HepG2 (cell line): ENCODE measurements around the gene TMEM171. TPM values are rescaled to one million over a fixed set of nuclear protein-coding genes. Genes with fewer than 3 reads are reported as not detected.

ENCODE experiments used
- ATAC-seq: fragments of 200-7000 bp; cut with Tn5 transposase; 3 replicates; pipeline ENCODE4 v1.9.1; 2020; ENCODE audit warnings: mild to moderate bottlenecking, moderate library complexity
- BruUV-seq: library from RNA; stranded (reverse); fragments of 400-500 nt; replicated peaks from 2 replicates; lab custom pipeline; 2021; lab: Mats Ljungman, UMichigan
- CTCF ChIA-PET: fragments of 300-600 bp; formaldehyde crosslinking; extraction: SDS; loops from one replicate; lab custom pipeline; 2021; ENCODE audit warnings: low total read pairs, inconsistent platforms, low intra/inter-chr PET ratio; lab: Yijun Ruan, JAX
- POLR2A ChIA-PET: fragments of 350-600 bp; sonication (Branson Sonifier 250); formaldehyde crosslinking; loops from one replicate; lab custom pipeline; 2020; ENCODE audit warnings: antibody characterized with exemption, inconsistent platforms; lab: Yijun Ruan, JAX
- DNase-seq: peaks from one replicate; pipeline ENCODE4 v3.0.0-alpha.2; 2015; ENCODE audit warnings: low spot score
- FAIRE-seq: peaks from 3 replicates; lab custom pipeline; 2011; peaks lifted over from hg19 to GRCh38; lab: Jason Lieb, UNC
- H2AFZ ChIP-seq: one replicate; pipeline ENCODE4 v1.6.1; 2011; ENCODE audit warnings: low read length, inconsistent platforms
- H3K27ac ChIP-seq: fragments of 300-600 bp; 3 replicates; pipeline ENCODE4 v1.8.0; 2011; ENCODE audit warnings: mixed run types, mild to moderate bottlenecking, mixed read lengths, low read length, inconsistent platforms; ENCODE audit not compliant: insufficient read depth; ENCODE audit errors: extremely low read length
- H3K27me3 ChIP-seq, 2 experiments: fragments of 200-600 bp in 1 of 2; 2 replicates in 1 of 2; 3 replicates in 1 of 2; pipeline versions ENCODE4 v1.6.0 to v1.8.0; 2011; ENCODE audit warnings: low read length in 2 of 2, mild to moderate bottlenecking in 2 of 2, moderate library complexity in 2 of 2, inconsistent platforms in 1 of 2; ENCODE audit not compliant: insufficient read depth in 2 of 2, control insufficient read depth in 1 of 2
- H3K36me3 ChIP-seq, 2 experiments: fragments of 200-600 bp in 1 of 2; replicated peaks in 1 of 2; 2 replicates in 1 of 2; 3 replicates in 1 of 2; pipeline versions ENCODE4 v1.5.1 to v1.8.0; 2011; ENCODE audit warnings: low read length in 2 of 2, inconsistent platforms in 1 of 2; ENCODE audit not compliant: insufficient read depth in 2 of 2, control insufficient read depth in 1 of 2
- H3K4me1 ChIP-seq: 2 replicates; pipeline ENCODE4 v1.5.1; 2012; ENCODE audit warnings: low read length, inconsistent platforms; ENCODE audit not compliant: insufficient read depth
- H3K4me2 ChIP-seq: 2 replicates; pipeline ENCODE4 v1.6.0; 2011; ENCODE audit warnings: low read depth, low read length, inconsistent platforms
- H3K4me3 ChIP-seq, 3 experiments: fragments of 200-600 bp in 1 of 3; sonication (generic), shearing (Covaris generic) in 1 of 3; replicated peaks in 1 of 3; 2 replicates each; pipeline ENCODE4 v1.5.1; 2011 to 2016; ENCODE audit warnings: low read length in 3 of 3, inconsistent platforms in 2 of 3, low read depth in 2 of 3, mild to moderate bottlenecking in 2 of 3, control low read depth in 1 of 3, mixed read lengths in 1 of 3; ENCODE audit not compliant: insufficient read depth in 1 of 3
- H3K79me2 ChIP-seq: one replicate; pipeline ENCODE4 v1.6.1; 2011; ENCODE audit warnings: low read length, inconsistent platforms; ENCODE audit not compliant: insufficient read depth
- H3K9ac ChIP-seq: 2 replicates; pipeline ENCODE4 v1.6.0; 2011; ENCODE audit warnings: mild to moderate bottlenecking, low read depth, low read length, inconsistent platforms; ENCODE audit not compliant: insufficient read depth
- H3K9me3 ChIP-seq: 2 replicates; pipeline ENCODE4 v1.5.1; 2012; ENCODE audit warnings: mild to moderate bottlenecking, low read length
- H4K20me1 ChIP-seq: 2 replicates; pipeline ENCODE4 v1.6.0; 2011; ENCODE audit warnings: inconsistent platforms, mild to moderate bottlenecking, low read length, moderate library complexity; ENCODE audit not compliant: insufficient read depth
- AHR ChIP-seq: IDR thresholded peaks from 2 replicates; pipeline ENCODE4 v1.6.1; 2018; ENCODE audit warnings: missing genetic modification reagents, missing compliant biosample characterization
- DRAP1 ChIP-seq: IDR thresholded peaks from 2 replicates; pipeline ENCODE4 v1.6.1; 2016; ENCODE audit warnings: missing genetic modification reagents, missing compliant biosample characterization
- KDM5B ChIP-seq: sonication (generic); formaldehyde crosslinking; IDR thresholded peaks from 2 replicates; pipeline ENCODE4 v1.4.0; 2020; ENCODE audit warnings: missing genetic modification reagents, mild to moderate bottlenecking, borderline replicate concordance
- KDM6A ChIP-seq: IDR thresholded peaks from 2 replicates; pipeline ENCODE4 v1.6.1; 2016; ENCODE audit warnings: low read depth
- PAF1 ChIP-seq: IDR thresholded peaks from 2 replicates; pipeline ENCODE4 v1.6.1; 2016; ENCODE audit warnings: missing genetic modification reagents, missing compliant biosample characterization
- SRSF1 ChIP-seq: fragments of 200-400 bp; formaldehyde crosslinking; optimal IDR thresholded peaks from 2 replicates; pipeline ENCODE3; 2017; ENCODE audit warnings: mild to moderate bottlenecking, low read depth, low read length, moderate library complexity
- TBL1XR1 ChIP-seq: fragments of 150-350 bp; IDR thresholded peaks from 2 replicates; pipeline ENCODE4 v1.6.1; 2014; ENCODE audit warnings: borderline replicate concordance, low read length; ENCODE audit not compliant: partially characterized antibody
- TSC22D2 ChIP-seq: sonication (generic); formaldehyde crosslinking; IDR thresholded peaks from 2 replicates; pipeline ENCODE4 v1.5.1; 2020; ENCODE audit warnings: missing genetic modification reagents, mild to moderate bottlenecking, borderline replicate concordance
- ZNF251 ChIP-seq: sonication (generic); formaldehyde crosslinking; IDR thresholded peaks from 2 replicates; pipeline ENCODE4 v1.9.0; 2021; ENCODE audit warnings: mild to moderate bottlenecking, missing genetic modification reagents
- ZNF414 ChIP-seq: sonication (generic); formaldehyde crosslinking; IDR thresholded peaks from 2 replicates; pipeline ENCODE4 v1.5.0; 2020; ENCODE audit warnings: missing genetic modification reagents
- ZNF451 ChIP-seq: sonication (generic); formaldehyde crosslinking; IDR thresholded peaks from 2 replicates; pipeline ENCODE4 v1.5.0; 2020; ENCODE audit warnings: mild to moderate bottlenecking, missing genetic modification reagents
- ZNF773 ChIP-seq: sonication (generic); formaldehyde crosslinking; IDR thresholded peaks from 2 replicates; pipeline ENCODE4 v1.4.0; 2020; ENCODE audit warnings: missing genetic modification reagents, borderline replicate concordance
- WGBS: methylation state at CpG from one replicate; pipeline ENCODE4 v1.1.6; 2017; ENCODE audit warnings: low lambda C conversion rate; 5-methylcytosine and 5-hydroxymethylcytosine counted together
- in situ Hi-C: cut with HindIII; loops from 2 replicates; pipeline ENCODE4 v1.10.0; 2017; ENCODE audit warnings: low pct_unique_long_range_greater_than_20kb; ENCODE audit not compliant: extremely low pct_ligation_motif_present
- intact Hi-C: fragments of 100-400 bp; cut with micrococcal nuclease; formaldehyde crosslinking; loops from one replicate; pipeline ENCODE4 v1.10.0; 2022; ENCODE audit not compliant: unreplicated experiment
- polyA plus RNA-seq, 8 experiments: library from polyadenylated mRNA; depleted of rRNA in 3 of 8; stranded (reverse) in 7 of 8; unstranded in 1 of 8; fragments of >200 nt; fragmentation: Illumina TruSeq in 4 of 8; extraction: Trizol in 4 of 8; gene quantifications; 2 replicates each; pipeline versions ENCODE4 v1.2.1 to v1.2.3, GENCODE V29; 2011 to 2016; ENCODE audit warnings: low read depth in 4 of 8, missing spikeins in 1 of 8, mixed read lengths in 1 of 8; ENCODE audit not compliant: insufficient read depth in 1 of 8
- total RNA-seq, 5 experiments: library from RNA; depleted of rRNA; stranded (reverse); fragments of >200 nt; fragmentation: Illumina TruSeq; extraction: Trizol; gene quantifications; 2 replicates each; pipeline ENCODE4 v1.2.3, GENCODE V29; 2016; ENCODE audit warnings: low read depth in 1 of 5

TMEM171 gene
- total and polyA plus RNA-seq, 2 of the 13 experiments (the other 11 are each of a cell fraction or from before 2014, with no cell fraction given) = 0.12 TPM; not detected in 1

GRCh38 chr5:73081093-73081492 lies 39.3 kb upstream of the TMEM171 start:
- in situ Hi-C loops (loop anchor here (10.0 kb wide), 1 partner anchor 124 kb away; no protein-coding TSS in a partner anchor), intact Hi-C loops (loop anchor here (5.0 kb wide), 2 partner anchors 121 to 371 kb away; no protein-coding TSS in a partner anchor)
- ChIA-PET CTCF (no interaction called here), POLR2A (no interaction called here)
- DNase-seq = no peak
- H3K9me3 ChIP-seq = no peaks in the 10 kb centered on the region
- no peaks in the 10 kb centered on the region for H4K20me1 ChIP-seq
- no peak overlapping the region for H3K9ac ChIP-seq
- TF ChIP-seq SRSF1 (no peak), KDM5B (no peak), AHR (CRISPR knock-in tag) (no peak), TBL1XR1 (no peak)
- peaks cover 3 to 25% of the 10 kb centered on the region in 2 experiments; a peak in 2 of 5 replicates for H3K36me3 ChIP-seq
- H3K27me3 ChIP-seq = no peaks in the 10 kb centered on the region
- H3K79me2 ChIP-seq = no peaks in the 10 kb centered on the region
- 96% methylated on average over 4 of the region's 4 CpGs for WGBS
- no peak overlapping the region for H3K27ac ChIP-seq
- BruUV-seq = no TSS peak
- H3K4me3 ChIP-seq = no peak overlapping the region
- no peaks in the 10 kb centered on the region for H3K4me1 ChIP-seq
- no peak overlapping the region for H2AFZ ChIP-seq
- H3K4me2 ChIP-seq = no peak overlapping the region
- ATAC-seq = no peak
- FAIRE-seq = no peak

- H3K4me2 ChIP-seq = no peak overlapping the region
- H3K36me3 ChIP-seq = peaks cover 0 to 20% of the 10 kb centered on the region in 2 experiments; a peak in 2 of 5 replicates
- ATAC-seq = no peak
- in situ Hi-C loops (loop anchor here (10.0 kb wide), 1 partner anchor 117 kb away; no protein-coding TSS in a partner anchor), intact Hi-C loops (no loop called here)
- H3K4me1 ChIP-seq = no peaks in the 10 kb centered on the region
- ChIA-PET CTCF (no interaction called here), POLR2A (no interaction called here)
- no peak overlapping the region for H3K9ac ChIP-seq
- DNase-seq = no peak
- 97% methylated on average over 4 of the region's 4 CpGs for WGBS
- no peaks in the 10 kb centered on the region for H4K20me1 ChIP-seq
- H3K4me3 ChIP-seq = no peak overlapping the region
- BruUV-seq = no TSS peak
- H3K9me3 ChIP-seq = no peaks in the 10 kb centered on the region
- no peak overlapping the region for H3K27ac ChIP-seq
- H3K27me3 ChIP-seq = no peaks in the 10 kb centered on the region
- H2AFZ ChIP-seq = no peak overlapping the region
- no peak for FAIRE-seq
- TF ChIP-seq ZNF773 = no peak
- no peak for TF ChIP-seq SRSF1
- TF ChIP-seq ZNF414 (CRISPR knock-in tag) = no peak
- TF ChIP-seq TSC22D2 (CRISPR knock-in tag) = no peak
- TF ChIP-seq ZNF251 (CRISPR knock-in tag) = no peak
- TF ChIP-seq ZNF451 (CRISPR knock-in tag) = no peak
- no peak for TF ChIP-seq DRAP1 (CRISPR knock-in tag)
- TF ChIP-seq KDM6A = no peak
- no peak for TF ChIP-seq PAF1 (CRISPR knock-in tag)
- H3K79me2 ChIP-seq = no peaks in the 10 kb centered on the region
These were observed 32.3 kb upstream of the TMEM171 start for GRCh38 chr5:73088026-73088425.
